HUDEP-2 (cell line): ENCODE data around the gene CHPF2.

ENCODE experiments used
- DNase-seq, 76 experiments: peaks; one replicate each; lab custom pipeline; 2025; ENCODE audit not compliant: unreplicated experiment in 76 of 76; lab: John Stamatoyannopoulos, UW

The CHPF2 gene

DNA sequence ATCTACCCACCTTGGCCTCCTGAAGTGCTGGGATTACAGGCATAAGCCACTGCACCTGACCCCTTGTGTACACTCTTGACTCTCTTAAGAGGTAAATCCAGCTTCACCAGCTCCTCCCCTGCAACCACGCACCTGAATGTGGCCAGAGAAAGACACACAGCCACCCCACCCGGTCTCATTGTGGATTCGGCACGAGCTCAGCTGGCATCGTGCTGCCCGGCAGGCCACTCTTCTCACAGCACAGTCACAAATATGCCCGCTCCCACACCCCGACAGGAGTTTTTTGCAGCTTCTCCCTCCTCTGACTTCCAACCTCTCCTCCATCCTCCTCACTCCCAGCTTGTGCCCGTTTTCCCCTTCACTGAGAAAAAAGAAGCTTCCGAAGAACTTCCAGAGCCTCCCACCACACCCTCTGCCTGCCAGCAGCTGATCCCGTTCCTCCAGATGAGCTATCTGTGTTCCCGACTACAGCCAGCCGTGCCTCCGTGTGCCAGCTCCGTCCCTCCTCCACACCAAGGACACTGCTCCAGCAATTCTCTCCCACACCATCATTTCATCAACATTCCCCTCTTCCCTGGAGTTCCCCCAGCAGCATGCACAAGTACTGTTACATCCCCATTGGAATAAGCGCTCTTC lies 24.2 kb downstream of the CHPF2 start:
- DNase-seq: no peak

- DNase-seq: no peak
Observed at GRCh38 chr7:151257990-151258389, 25.7 kb downstream of the CHPF2 start.

DNA sequence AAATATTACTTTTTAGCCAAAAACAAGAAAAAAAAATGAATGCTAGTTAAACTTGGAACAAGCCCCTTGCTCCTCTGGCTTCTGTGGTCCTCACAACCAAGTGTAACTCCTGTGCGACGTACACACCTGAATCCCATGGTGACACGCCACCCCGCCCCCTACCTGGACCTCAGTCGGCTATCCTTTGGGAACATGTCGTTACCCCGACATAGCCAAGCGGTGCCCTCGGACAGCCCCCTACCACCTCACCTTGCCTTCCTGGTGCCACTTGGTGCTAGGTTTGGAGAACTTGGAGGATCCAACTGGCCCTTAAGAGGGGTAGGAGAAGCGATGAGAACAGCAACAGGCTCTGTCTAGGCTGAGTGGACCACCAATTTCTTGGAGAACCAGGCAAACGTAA lies 28.2 kb downstream of the CHPF2 start:
- DNase-seq: no peak

GRCh38 chr7:151260883-151261282 lies 28.6 kb downstream of the CHPF2 start:
- DNase-seq: no peak

GRCh38 chr7:151261529-151261928 lies 29.2 kb downstream of the CHPF2 start:
- no peak for DNase-seq

GRCh38 chr7:151264615-151265014 lies 32.3 kb downstream of the CHPF2 start:
- no peak for DNase-seq

DNA sequence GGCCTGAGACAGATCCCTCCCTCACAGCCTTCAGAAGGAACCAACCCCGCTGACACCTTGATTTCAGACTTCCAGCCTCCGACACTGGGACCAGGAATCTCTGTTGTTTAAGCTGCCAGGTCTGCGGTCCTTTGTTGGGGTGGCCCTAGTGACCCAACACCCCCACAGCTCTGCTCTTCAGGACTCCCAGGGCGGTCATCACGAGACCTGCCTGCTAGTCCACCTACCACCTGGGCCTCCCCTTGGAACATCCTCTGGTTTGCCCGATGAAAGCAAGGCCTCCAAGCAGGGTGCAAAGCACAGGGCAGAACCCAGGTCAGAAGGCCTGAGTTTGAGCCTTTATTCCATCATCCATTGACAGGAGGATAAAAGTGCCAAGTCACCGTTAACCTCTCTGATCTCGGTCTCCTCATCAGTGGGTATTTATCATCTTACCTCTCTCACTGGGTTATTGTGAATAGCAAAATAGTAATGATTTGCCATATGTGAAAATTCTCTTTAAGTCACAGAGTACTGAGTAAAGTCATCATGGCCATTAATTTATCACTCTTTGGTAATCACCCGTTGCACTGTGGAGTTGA lies 33.2 kb downstream of the CHPF2 start:
- DNase-seq: no peak

DNA sequence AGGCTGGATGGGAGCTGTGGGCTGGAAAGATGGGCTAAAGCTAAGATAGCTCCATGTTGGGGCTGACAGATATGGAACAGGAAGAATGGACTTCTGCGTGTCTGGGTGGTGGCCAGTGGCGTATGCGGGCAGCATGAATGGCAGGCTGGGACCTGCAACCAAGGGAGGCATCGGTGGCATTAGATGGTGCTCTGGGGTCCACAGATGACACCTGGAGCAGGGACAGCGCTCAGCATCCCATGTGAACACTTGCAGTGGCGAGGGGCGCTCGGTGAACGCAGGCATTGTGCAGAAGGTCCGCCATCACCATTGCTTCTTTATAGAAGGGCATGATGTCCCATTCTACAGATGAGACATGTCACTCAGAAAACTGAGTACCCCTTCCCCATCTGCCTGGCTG lies 37.2 kb downstream of the CHPF2 start:
- no peak for DNase-seq

DNA sequence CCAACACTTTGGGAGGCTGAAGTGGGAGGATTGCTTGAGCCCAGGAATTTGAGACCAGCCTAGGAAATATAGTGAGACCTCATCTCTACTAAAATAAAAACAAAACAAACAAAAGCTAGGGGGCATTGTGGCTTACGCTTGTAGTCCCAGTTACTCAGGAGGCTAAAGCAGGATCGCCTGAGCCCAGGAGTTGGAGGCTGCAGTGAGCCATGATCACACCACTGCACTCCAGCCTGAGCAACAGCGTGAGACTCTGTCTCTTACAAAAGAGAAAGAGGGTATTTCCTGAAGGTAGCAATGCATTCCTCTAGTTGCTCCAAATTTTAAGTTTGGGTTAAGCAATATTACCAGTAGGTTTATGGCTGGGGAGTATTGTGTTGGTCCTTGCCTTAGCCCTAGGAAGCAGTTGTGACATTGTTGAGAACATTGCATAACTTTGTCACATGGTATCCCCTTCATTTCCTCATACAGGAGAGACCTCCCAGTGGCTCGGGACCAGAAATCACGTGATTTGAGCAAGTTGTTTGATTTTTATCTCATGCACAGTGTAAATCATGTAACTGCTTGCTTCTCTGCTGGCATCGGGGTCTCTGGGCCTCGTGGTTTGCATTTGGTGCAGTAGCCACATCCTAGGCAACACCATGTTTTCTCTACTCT lies 39.5 kb downstream of the CHPF2 start:
- DNase-seq: no peak

GRCh38 chr7:151272405-151272804 lies 40.1 kb downstream of the CHPF2 start:
- DNase-seq: no peak

DNA sequence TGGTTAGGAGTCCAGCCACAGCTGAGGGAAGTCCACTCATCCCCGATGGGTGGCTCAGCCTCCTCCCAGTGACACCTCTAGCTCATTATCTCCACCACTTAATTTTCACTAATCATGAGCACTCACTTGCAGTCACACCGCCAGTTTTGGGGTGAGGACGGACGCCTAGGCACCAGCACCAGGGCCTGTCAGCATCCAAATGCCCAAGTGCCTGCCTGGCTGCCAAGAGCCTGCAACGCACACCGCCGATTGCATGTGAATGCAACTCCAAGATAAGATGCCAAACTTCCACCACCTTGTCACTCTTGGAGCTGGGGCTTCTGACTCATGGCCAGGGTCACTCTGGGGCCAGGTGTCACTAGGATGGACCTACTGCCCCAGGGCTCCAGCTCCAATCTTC lies 40.6 kb downstream of the CHPF2 start:
- peak in 5 of 76 experiments; percentile 3 to 13 (median 7) for DNase-seq

- no peak for DNase-seq
Observed at GRCh38 chr7:151273651-151274390, 41.5 kb downstream of the CHPF2 start.

DNA sequence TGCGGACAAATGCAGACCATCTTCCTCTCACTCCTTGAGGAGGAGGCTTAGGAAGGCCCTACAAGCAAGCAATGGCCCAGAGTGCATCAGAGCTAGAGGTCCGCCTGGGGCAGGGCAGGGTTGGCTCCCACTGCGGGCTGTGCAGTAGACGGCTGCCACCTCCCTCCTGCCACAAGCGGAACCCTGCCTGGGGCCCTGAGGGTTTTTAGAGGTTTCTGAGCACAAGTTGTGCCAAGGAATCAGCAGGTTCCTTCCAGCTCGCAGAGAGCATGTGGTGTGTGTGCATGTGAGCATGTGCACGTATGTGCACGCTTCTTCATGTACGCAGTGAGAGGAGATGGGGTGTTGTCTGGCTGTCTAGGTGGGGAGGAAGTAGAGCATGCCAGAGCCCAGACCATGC lies 42.1 kb downstream of the CHPF2 start:
- no peak for DNase-seq

DNA sequence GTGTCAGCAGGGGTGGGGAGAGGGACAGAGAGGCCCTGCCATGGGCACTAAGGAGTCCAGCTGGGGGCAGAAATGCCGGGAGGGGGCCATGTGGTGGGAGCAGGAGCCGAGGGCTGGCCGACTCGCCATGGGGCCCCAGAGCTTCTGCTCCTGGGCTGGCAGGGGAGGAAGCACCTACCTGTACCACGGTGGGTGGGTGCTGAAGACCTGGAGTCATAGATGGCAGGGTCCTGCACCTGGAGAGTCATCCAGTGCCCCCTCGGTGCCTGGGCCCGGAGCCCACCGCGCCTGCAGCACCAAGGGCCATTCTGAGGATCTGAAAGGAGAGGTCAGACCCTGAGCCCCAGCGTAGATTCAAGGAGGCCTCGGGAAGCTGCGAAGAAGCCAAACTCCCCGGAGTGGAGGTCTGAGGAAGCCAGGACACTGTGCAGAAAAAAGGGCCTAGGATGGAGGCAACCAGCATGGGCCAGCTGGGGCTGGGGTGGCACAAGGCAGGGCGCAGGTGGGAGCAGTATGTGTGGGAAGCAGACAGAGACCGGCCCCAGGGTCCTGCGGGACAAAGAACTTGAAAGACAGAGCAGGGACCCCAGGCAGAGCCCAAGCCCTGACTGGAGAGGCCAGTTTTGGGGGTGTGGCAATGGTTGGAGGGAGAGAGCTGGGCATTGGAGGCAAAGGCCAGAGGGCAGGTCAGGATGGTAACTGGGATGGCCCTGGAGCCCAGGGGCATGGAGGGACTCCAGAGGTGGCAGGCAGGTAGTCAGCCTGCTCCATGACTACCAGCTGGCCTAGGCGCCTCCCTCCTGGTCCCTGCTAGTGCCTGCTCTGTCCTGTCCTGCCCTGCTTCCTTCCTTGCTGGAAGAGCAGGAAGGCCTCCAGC lies 42.9 kb downstream of the CHPF2 start:
- no peak for DNase-seq

- no peak for DNase-seq
Observed at GRCh38 chr7:151275813-151276577, 43.7 kb downstream of the CHPF2 start.

GRCh38 chr7:151276666-151277590 lies 44.6 kb downstream of the CHPF2 start:
- DNase-seq: peak in 12 of 76 experiments; percentile 3 to 39 (median 15)

DNA sequence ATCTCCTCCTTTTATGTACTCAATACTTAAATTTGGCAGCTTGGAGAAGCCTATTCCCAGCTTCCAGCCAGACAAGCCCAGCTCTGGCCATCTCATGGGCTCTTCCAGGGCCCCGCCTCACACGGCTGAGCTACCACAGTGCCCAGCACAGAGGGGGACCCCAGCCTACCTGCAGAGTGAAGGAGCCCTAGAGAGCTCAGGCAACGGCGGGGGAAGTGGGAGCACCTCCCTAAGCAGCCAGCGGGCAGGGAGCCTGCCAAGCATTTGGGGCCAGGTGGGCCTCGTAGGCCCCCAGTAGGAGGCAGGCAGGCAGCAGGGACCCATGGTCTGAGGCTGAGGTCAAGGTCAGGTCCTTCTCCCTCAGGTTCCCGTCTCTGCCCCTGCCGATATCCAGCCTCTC lies 45.3 kb downstream of the CHPF2 start:
- DNase-seq: no peak

- DNase-seq: no peak
Observed at GRCh38 chr7:151278949-151279348, 46.7 kb downstream of the CHPF2 start.

- no peak for DNase-seq
Observed at GRCh38 chr7:151279868-151280267, 47.6 kb downstream of the CHPF2 start.
